Astrocyte of the cerebellum (primary cell): ENCODE measurements around the gene PLA2G4C.

Experiments
- DNase-seq: peaks from one replicate; pipeline ENCODE4 v3.0.0-alpha.2; 2011; ENCODE audit warnings: low read depth
- H3K4me3 ChIP-seq: 2 replicates; pipeline ENCODE4 v1.5.1; 2011; ENCODE audit warnings: mild to moderate bottlenecking, low read depth, low read length, moderate library complexity
- in situ Hi-C: cut with HindIII; loops from 2 replicates; pipeline ENCODE4 v1.10.0; 2017; ENCODE audit warnings: low sequenced_read_pairs
- TF ChIP-seq, protein P1 (sequence below): IDR thresholded peaks from 2 replicates; pipeline ENCODE4 v1.5.1; 2012; ENCODE audit warnings: low read length, low read depth, moderate library complexity, mild to moderate bottlenecking; ENCODE audit errors: missing control alignments

PLA2G4C gene

DNA sequence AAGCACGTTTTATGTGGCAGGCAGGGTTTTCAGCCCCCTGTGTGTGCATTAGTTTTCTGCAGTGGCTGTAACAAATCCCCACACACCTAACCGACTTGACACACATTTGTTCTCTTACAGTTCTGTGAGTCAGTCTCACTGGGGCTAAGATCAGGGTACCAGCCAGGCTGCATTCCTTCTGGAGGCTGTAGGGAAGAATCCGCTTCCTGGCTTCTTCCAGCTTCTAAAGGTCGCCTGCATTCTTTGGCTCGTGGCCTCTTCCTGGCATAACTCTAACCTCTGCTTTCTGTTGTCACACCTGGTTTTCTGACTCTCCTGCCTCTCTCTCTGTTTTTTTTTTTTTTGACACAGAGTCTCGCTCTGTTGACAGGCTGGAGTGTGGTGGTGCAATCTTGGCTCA is 109.8 kb downstream of the PLA2G4C start:
- in situ Hi-C loops = no loop called here
- TF ChIP-seq, protein P1, sequence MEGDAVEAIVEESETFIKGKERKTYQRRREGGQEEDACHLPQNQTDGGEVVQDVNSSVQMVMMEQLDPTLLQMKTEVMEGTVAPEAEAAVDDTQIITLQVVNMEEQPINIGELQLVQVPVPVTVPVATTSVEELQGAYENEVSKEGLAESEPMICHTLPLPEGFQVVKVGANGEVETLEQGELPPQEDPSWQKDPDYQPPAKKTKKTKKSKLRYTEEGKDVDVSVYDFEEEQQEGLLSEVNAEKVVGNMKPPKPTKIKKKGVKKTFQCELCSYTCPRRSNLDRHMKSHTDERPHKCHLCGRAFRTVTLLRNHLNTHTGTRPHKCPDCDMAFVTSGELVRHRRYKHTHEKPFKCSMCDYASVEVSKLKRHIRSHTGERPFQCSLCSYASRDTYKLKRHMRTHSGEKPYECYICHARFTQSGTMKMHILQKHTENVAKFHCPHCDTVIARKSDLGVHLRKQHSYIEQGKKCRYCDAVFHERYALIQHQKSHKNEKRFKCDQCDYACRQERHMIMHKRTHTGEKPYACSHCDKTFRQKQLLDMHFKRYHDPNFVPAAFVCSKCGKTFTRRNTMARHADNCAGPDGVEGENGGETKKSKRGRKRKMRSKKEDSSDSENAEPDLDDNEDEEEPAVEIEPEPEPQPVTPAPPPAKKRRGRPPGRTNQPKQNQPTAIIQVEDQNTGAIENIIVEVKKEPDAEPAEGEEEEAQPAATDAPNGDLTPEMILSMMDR = no peak
- no peak for DNase-seq
- H3K4me3 ChIP-seq = no peak overlapping the region

DNA sequence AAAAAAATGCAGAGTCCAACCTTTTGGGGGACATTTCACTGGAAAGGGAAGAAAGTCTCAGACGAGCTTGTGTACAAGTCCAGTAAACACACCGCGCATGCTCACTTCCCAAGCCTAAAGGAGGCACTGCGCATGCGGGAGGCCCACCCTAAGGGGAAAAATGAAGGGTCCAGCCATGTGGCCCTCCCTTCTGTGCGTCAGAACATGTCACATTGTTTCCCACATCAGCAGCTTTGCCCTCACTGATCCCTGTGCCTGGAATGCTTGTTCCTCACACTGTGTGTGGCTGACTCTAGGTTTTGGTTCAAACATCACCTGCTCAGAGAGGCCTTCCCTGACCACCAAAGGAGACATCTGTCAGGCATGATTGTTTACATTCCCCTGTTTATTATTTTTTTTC is 111.8 kb downstream of the PLA2G4C start:
- no peak for DNase-seq
- H3K4me3 ChIP-seq = no peak overlapping the region
- in situ Hi-C loops = no loop called here
- TF ChIP-seq, protein P1 = no peak
